Epithelial cell of prostate (primary cell): Measurements from ENCODE around the gene HADH.
"Not testable (repeated sequence)": the region's sequence is repeated elsewhere in the genome, so short reads cannot be mapped to it uniquely, and the experiment has no call there.

Experiments used
- DNase-seq: peaks from one replicate; pipeline ENCODE4 v3.0.0-alpha.2; 2011; ENCODE audit warnings: low read depth, low spot score
- H3K27ac ChIP-seq: fragments of 450-650 bp; 2 replicates; pipeline ENCODE4 v1.5.1; 2017; ENCODE audit warnings: mild to moderate bottlenecking

Gene HADH

DNA sequence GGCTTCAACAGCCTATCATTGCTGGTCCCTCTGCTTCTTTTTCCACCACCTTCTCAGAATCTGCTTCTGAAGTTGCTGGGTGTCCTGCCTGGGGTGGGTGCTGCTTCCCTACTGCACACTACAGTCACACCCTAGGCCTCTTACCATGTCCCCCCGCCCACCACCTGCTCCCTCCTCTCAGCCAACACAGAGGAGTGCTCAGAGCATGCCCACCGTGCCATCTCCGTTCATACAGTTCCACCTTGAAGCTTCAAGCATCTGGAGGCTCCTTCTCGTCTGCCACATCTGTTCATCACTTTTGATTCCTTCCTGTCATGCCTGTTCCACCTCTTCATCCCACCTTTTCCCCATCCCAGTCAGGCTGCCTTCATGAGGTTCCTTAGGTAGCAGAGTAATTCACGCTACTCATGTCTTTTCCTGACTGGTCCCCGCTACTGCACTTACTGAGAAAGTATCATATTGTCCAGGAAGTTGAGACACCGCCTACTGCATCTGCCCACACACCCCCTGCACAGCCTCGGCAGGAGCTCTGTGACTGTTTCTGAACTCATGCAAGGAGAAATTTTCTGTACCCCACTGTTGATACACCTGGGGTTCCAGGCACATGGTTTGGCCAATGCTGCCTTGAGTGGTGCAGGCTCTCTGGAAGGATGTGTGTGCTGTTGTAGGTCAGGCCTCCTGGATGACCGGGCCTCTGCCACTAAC lies 39.5 kb downstream of the HADH start:
- H3K27ac ChIP-seq, result no peak overlapping the region
- DNase-seq, result no peak

DNA sequence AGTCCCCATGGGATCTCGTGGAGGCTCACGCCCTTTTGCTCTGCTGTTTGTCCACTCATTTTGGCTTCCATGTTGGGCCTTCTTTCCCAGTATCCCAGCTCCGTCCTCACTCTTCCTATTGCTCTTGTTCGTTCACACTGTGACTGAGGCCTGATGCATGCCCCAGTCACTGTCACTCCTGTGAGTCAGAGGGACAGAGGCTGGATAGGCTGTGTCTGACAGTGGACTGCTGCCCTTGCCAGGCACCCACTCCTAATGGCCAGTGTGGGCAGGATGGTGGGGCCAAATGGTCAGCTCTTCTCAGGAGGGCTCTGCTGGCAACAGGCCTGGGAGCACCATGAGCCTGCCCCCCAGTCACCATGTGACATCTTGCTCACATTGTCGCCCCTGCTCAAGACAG lies 40.0 kb downstream of the HADH start:
- H3K27ac ChIP-seq, result no peak overlapping the region
- DNase-seq, result no peak

DNA sequence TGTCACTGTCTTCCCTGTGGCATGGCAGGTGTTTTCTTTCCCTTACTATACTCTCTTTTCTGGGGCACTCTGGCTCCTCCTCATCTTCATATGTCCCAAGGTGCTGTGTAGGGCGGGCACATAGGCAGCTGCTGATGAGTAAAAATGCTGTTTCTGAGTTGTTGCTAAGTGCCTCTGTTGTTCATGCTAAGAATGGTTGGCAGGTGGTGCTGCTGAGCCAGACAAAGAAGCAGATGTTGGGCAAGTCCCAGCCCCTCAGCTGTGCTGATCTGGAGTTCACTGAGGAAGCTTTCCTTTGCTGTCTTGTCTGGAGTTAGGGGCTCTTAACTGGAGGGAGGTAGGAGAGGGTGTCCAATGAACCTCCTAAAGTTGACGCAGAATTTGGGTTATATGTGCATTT lies 40.6 kb downstream of the HADH start:
- no peak overlapping the region for H3K27ac ChIP-seq
- DNase-seq, result no peak

DNA sequence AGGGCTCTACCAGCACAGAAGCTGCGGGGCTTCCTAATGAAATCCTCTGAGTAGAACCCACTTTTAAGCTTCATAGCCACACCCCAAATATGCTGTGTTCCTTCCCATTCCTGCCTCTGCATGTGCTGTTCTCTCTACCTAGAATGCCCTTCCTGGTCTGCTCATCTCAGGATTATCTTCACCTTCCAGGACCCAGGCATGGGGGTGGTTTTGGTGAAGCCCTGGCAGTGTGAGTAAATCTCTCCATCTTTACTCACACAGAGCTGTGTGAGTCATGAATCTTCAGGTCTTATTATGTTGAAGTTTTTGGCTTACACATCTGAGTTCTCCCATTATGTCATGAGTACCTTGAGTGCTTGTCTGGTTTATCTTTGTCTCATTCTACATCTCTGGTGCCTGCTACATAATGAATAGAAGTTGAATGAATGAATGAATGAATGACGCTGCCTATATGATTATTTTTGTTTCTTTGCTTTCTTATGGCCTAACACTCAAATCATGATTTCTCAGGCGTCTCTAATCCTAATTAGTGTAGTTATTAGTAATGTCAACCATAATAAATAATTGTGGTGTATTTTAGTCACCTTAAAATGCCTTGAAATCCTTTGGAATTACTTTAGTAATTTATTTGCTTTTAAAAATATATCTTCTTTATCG lies 41.9 kb downstream of the HADH start:
- no peak for DNase-seq

DNA sequence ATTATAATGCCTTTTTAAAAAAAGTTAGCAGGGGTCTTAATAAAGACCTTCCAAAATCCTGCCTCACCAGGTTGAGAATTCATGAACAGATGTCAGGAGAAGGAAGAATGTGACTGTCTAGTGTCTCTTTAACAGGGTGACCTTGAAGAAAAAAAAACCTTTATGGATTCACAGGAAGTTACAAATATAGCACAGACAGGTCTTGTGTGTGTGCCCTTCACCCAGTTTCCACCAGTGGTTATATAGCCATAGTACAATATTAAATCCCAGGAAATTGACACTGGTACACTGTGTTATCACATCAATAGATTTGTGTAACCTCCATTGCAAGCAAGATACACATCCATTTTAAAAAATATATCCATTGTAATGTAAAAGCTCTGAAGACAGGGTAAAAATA lies 43.7 kb downstream of the HADH start:
- DNase-seq, result no peak

More for the DNA sequence above, 41.9 kb downstream of the HADH start:
- no peak overlapping the region for H3K27ac ChIP-seq

DNA sequence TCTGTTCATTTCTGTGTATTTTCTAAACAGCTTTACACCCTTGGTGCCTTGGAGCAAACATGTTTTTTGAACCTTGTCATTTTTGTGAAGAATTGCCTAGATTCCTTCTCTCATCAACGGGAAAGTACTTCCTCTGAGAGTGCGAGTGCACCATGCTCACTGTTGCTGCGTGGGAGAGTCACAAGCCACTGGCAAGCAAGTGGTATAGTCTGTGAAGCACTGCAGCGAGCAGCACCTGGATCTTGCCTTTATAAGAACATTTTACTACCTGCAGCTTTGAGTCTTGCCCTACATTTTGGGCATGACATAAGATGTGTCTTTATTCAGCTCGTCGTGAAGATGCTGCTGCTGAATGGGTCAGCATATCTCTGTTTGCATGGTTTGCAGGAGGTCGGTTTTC lies 44.9 kb downstream of the HADH start:
- no peak for DNase-seq
- no peak overlapping the region for H3K27ac ChIP-seq

More for the DNA sequence above, 43.7 kb downstream of the HADH start:
- H3K27ac ChIP-seq, result no peak overlapping the region

DNA sequence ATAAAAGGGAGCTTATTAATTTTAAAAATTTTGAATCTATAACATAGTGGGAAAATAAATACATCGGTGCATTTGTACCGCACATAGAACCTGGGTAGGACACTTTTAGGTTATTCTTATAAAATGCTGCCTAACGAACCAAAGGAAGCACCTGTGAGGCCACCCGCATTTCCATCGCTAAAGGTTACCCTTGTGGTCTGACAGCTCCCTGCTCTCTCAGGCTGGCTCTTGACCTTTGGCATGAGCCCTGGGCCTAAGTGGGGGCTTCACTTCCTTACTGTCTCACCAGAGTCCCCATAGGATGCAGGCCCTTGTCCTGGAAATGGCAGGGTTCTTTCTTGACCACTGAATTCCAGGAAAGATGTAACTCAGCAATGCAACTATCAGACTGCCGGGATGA lies 46.0 kb downstream of the HADH start:
- DNase-seq, result no peak
- no peak overlapping the region for H3K27ac ChIP-seq

DNA sequence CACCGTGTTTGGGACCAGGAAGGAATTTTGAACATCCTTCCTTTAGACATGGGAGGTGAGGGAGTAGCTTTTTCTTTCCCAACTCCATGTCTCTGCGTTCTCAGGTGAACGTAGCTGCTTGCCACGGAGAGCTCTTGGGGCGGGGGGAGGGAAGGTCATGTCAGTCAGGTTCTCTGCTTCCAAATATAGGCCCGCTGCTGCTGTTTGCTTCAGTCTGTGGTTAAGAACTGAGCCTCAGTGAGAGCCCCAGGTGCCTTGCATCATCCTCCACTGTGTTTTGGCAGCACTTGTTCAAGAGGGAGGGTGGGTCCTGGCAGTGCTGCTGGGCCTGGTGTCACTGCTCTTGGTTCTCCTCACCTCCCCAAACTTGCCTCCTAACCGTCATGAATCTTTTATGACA lies 46.5 kb downstream of the HADH start:
- DNase-seq, result no peak

DNA sequence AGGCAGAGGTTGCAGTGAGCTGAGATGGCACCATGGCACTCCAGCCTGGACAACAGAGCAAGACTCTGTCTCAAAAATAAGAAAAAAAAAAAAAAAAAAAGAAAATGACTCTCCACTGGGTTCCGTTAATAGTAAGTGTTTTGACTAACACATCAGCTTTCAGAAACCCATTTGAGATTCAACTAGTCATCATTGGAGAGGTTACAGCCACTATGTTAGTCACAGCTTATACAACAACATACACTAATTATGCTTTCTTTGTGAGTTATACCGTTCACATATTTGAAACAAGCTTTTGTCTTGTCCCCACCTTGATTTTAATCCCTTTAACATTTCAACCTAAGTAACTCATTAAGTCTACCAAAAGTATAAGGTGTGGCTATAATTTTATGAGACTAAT lies 48.2 kb downstream of the HADH start:
- no peak for DNase-seq
- H3K27ac ChIP-seq, result no peak overlapping the region

More for the DNA sequence above, 46.5 kb downstream of the HADH start:
- no peak overlapping the region for H3K27ac ChIP-seq

DNA sequence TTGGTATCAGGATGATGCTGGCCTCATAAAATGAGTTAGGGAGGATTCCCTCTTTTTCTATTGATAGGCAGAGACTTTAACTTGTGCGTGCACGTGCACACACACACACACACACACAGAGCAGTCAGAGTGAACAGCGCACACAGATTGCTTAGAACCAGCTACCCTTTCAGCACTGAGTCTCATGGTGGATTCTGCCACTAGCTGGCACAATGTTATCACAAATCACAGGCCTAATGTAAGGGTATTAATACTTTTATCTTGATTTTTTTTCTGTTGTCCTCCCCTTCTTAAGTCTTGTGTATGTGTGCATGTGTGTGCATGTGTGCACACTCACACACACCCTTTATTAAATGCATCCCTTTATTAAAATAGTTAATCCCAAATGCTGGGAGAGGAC lies 53.2 kb downstream of the HADH start:
- no peak overlapping the region for H3K27ac ChIP-seq

DNA sequence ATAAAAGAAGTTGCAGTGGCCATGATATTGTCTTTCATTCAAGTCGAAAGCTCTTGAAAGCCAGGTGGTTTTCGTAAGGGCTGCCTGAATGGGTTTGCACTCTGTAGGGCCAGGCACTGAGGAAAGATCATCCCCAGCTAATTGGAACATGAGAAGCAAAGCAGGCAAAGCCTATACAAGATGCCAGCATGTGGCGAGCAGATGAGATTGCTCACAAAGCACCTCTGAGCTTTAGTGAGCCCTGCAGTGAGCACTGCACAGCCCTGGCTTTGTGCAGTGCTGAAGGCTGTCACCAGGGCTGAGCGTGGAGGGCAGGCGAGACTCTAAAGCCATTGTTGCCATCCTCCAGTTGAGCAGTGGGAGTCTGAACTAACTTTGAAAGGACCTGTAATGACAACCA lies 53.8 kb downstream of the HADH start:
- H3K27ac ChIP-seq, result no peak overlapping the region
- DNase-seq, result no peak

More for the DNA sequence above, 53.2 kb downstream of the HADH start:
- DNase-seq, result no peak

DNA sequence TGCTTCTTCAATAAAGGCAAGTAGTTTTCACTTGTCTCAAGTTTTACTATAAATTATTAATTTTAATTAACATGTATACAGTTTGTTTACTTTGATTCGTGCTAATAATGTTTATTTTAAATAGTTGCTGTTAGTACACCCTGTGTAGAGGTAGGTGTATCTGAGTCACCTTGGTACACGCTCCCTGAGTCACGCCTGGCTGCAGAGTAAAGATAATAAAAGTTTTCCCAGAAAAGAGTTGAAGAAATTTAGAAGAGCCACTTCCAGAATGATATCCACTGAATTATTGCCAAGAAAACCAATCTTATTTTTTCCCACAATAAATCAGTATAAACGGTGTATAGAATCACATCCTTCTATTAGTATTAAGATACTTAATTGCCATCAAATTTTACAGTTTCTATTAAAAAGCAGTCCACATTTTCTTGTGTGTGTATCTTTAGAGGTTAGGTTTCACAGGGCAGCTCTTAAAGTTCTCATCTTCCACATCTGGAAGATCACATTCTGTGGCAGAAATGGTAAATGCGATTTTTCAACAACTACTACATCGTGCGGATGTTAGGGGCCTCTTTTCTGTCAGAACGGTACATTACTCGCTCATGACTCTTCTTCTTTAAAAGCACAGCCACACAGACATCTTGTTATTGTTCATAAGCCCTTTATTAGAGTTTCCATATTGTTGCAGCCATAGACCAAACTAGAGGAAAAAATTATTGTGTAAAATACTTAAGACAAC lies 55.4 kb downstream of the HADH start:
- DNase-seq, result no peak
- no peak overlapping the region for H3K27ac ChIP-seq

DNA sequence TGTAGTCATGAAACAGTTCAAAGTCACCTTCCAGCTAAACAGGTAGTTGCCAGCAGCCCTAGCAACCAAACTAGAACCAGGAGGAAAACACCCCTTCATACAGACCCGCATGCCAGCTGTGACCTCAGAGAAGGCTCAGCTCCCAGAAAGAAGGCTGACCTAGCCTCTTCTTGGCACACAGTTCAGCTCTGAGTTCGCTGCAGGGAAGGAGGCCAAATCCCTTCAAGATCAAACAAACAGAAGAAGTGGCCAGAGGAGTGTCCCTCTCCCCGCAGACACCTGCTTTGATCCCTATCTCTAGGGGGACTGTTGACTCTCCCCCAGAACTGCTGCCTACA lies 56.0 kb downstream of the HADH start:
- DNase-seq, result no peak

DNA sequence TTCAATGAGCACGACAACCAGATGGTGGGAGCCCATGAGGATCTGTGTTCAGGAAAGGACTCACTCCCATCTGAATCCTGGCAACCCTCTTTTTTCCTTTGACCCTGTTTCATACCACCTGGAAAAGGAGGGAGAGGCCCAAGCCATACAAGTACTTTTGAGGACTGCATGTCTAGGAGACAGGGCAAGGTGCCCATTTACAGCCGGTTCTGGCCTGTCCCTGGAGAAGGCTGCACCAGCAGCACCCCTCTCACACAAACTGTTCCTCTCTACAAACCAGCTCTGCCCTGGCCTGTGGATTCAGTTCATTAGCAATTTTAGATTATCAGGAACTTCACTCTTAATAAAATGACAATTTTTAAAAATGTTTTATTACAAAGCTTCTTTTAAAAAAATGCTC lies 57.5 kb downstream of the HADH start:
- DNase-seq, result no peak
- no peak overlapping the region for H3K27ac ChIP-seq

More for the DNA sequence above, 56.0 kb downstream of the HADH start:
- no peak overlapping the region for H3K27ac ChIP-seq

DNA sequence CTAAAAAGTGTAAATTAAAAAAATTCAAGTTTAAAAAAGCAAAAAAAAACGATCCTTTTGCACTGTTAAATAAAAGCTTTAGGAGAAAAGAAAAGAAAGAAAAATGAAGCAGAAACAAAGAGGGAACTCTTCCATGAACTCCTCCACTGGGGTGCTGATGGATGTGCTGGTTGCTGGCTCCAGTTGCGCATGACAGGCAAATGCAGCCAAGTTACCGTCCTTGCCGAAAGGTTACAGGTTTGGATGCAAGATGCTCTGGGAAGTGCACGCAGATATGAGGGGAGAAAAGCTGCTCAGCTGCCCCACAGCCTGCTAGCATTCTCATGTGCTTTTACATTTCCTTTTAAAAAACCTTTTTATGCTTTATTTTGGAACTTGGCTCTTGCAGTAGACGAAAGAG lies 58.5 kb downstream of the HADH start:
- DNase-seq, result no peak
- H3K27ac ChIP-seq, result no peak overlapping the region

DNA sequence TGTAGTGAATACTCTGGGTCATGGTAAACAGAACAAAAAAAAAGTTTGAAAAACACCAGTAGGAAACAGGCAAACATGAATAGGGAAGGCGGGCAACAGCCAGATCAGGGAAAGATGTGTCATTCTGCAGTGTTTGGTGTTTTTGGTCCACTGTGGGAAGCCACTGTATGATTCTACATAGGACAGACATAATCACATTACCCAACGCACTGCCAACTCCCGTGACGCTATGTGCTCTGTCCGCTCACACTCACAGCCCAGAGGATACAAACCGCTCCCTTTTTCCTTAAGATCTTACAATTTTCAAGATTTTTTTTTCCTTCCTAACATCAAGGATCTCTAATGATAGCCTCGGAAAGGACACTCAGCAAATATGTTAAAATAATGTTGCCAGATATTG lies 59.3 kb downstream of the HADH start:
- no peak overlapping the region for H3K27ac ChIP-seq

DNA sequence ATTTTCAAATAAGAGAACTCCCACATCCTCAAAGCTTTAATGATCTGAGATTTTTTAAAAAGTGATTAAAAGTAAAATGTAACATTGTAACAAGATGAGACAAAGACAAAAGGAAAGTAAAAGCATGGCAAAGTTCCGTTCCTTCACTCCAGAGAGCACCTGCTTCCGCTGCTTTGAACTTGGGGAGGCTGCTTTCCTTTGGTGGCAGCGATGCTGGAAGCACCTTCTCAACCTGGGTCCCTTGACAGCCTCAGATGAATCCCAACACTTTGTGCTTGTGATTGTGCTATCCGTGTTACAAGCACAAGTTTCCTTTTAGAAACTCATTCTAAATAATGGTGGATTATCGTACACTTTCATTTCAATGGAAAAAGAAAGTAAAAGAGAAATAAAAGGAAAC lies 59.7 kb downstream of the HADH start:
- H3K27ac ChIP-seq, result no peak overlapping the region
- no peak for DNase-seq

More for the DNA sequence above, 59.3 kb downstream of the HADH start:
- DNase-seq, result no peak

DNA sequence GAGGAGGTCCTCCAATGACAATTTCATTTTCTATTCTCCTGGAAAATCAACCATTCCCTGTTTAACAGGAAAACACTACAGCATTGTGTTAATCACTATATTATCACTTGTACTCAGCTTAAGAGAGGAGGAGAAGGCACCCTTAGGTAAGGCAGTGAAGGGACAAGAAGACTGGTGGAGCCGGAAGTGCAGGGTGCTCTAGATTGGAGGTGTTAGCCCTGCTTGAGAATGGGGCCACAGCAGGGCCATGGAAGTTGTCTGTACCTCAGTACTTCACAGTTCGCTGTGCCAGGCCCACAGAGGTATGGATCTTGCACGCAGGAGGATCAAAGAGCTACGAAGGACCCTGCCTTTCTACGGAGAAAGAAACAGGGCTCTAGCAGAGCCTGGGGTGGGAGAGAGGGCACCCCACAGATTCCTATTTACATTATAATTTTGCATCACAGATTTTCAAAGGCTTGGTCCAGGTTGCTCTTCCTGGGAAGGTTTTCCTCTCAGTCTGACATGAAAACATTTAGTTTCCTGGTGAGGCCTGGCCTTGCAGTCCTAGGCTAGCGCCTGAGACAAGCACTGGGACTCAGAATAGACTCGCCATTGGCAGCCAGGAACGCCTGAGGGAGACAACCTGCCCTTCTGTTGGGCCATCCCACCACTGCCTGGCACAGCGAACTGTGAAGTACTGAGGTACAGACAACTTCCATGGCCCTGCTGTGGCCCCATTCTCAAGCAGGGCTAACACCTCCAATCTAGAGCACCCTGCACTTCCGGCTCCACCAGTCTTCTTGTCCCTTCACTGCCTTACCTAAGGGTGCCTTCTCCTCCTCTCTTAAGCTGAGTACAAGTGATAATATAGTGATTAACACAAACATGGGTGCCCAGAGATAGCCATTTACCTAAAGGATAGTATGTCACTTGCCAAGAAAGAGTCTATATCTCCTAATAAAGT lies 60.8 kb downstream of the HADH start:
- DNase-seq, H3K27ac ChIP-seq: not testable (repeated sequence)

DNA sequence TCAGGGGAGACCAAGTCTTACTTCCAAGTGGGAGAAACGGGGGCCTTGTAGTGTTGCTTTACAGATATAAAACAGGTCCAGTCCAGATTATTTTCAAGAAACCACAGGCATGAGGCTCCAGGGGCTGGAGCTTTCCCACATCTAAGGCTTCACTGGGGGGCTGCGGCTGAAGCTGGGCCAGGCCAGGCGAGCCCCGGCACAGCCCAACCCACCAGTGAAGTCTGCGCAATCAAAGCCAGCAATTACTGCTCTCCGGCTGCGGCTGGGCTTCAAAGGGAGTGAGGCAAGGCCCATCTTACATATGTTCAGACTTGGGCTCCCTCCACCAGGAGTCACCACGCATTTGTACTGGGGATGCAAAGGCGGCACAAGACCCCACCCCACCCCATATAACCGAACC lies 61.7 kb downstream of the HADH start:
- no peak overlapping the region for H3K27ac ChIP-seq

DNA sequence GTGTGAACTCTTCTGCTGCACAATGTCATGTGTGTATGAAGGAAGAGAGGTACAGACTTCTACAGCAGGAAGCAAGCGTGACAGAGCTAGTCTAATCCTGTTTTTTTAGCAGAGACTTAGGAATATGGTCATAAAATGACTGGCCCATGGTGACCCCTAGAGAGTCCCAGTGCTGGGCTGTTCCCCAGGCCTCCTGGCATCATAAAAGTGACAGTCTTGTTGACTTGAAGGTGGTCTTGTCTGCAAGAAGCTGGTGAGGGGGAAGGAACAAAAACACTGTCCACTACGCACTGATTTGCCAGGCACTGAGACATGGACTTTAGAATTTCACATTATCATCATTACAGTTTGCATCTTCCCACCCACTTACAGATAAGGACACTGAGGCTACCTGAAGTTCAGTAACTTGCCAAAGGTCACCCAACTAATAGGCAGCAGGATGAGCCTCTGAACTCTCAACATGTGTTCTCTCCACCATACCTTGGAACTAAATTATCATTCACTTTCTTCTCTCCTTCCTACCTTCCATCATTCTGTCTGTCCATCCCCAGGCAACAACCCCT lies 63.0 kb downstream of the HADH start:
- H3K27ac ChIP-seq, result no peak overlapping the region
- DNase-seq, result no peak

More for the DNA sequence above, 61.7 kb downstream of the HADH start:
- DNase-seq, result no peak
